Daoy (cell line): ENCODE measurements around the gene SPOCK1. TPM values are rescaled to one million over a fixed set of nuclear protein-coding genes. Genes with fewer than 3 reads are reported as not detected.
A peak's percentile ranks its signal among the peaks of the same experiment; 100 is the strongest.
"Not testable (repeated sequence)": the region's sequence is repeated elsewhere in the genome, so short reads cannot be mapped to it uniquely, and the experiment has no call there.

Source experiments
- DNase-seq: peaks from one replicate; pipeline ENCODE4 v3.0.0-alpha.2; 2015; ENCODE audit warnings: low read depth
- total RNA-seq: library from RNA; depleted of rRNA; stranded (reverse); fragments of >200 nt; shearing (Covaris generic); gene quantifications from 2 replicates; pipeline ENCODE4 v1.2.3, GENCODE V29; 2014; rRNA removed

Gene SPOCK1
- total RNA-seq: 43.5 and 61.0 TPM in 2 replicates

- peak; percentile 94 for DNase-seq
These were observed at the start of gene SPOCK1 for GRCh38 chr5:137498736-137499505. Gene SPOCK1, minus strand, starts transcription at chr5:137499326.

- no peak for DNase-seq
These were observed 46.8 kb upstream of the SPOCK1 start for GRCh38 chr5:137545956-137546355.

- DNase-seq: not testable (repeated sequence)
These were observed 36.3 kb upstream of the SPOCK1 start for GRCh38 chr5:137535449-137535848.

GRCh38 chr5:137533963-137534362 lies 34.8 kb upstream of the SPOCK1 start:
- no peak for DNase-seq

GRCh38 chr5:137531266-137531665 lies 32.1 kb upstream of the SPOCK1 start:
- no peak for DNase-seq

- DNase-seq: no peak
These were observed 22.1 kb upstream of the SPOCK1 start for GRCh38 chr5:137521246-137521645.

GRCh38 chr5:137516961-137517360 lies 17.8 kb upstream of the SPOCK1 start:
- DNase-seq: no peak

GRCh38 chr5:137516251-137516797 lies 17.2 kb upstream of the SPOCK1 start:
- no peak for DNase-seq

- no peak for DNase-seq
These were observed 16.1 kb upstream of the SPOCK1 start for GRCh38 chr5:137515238-137515637.

GRCh38 chr5:137510671-137511070 lies 11.5 kb upstream of the SPOCK1 start:
- no peak for DNase-seq

- DNase-seq: no peak
These were observed 8.0 kb upstream of the SPOCK1 start for GRCh38 chr5:137507150-137507549.

- no peak for DNase-seq
These were observed 7.2 kb upstream of the SPOCK1 start for GRCh38 chr5:137506296-137506695.

GRCh38 chr5:137504916-137505315 lies 5.8 kb upstream of the SPOCK1 start:
- no peak for DNase-seq

GRCh38 chr5:137503456-137503855 lies 4.3 kb upstream of the SPOCK1 start:
- DNase-seq: no peak

- no peak for DNase-seq
These were observed 3.5 kb upstream of the SPOCK1 start for GRCh38 chr5:137502632-137503031.

- no peak for DNase-seq
These were observed 2.8 kb upstream of the SPOCK1 start for GRCh38 chr5:137501846-137502406.

GRCh38 chr5:137501226-137501625 lies 2.1 kb upstream of the SPOCK1 start:
- no peak for DNase-seq

GRCh38 chr5:137500615-137501225 lies 1.6 kb upstream of the SPOCK1 start:
- no peak for DNase-seq

- DNase-seq: not testable (repeated sequence)
These were observed 351 bp upstream of the SPOCK1 start for GRCh38 chr5:137499506-137499847.

- DNase-seq: peak; percentile 56
These were observed 808 bp downstream of the SPOCK1 start for GRCh38 chr5:137498301-137498735.

- DNase-seq: peak; percentile 67
These were observed 1.5 kb downstream of the SPOCK1 start for GRCh38 chr5:137497396-137498290.

GRCh38 chr5:137496919-137497318 lies 2.2 kb downstream of the SPOCK1 start:
- DNase-seq: no peak
